Adrenal gland (tissue), 12 donors: ENCODE results near the gene ACAP3. TPM values are rescaled to one million over a fixed set of nuclear protein-coding genes. Genes with fewer than 3 reads are reported as not detected.

ENCODE experiments used
- DNase-seq, 7 donors: peaks; one replicate each; pipeline ENCODE4 v3.0.0-alpha.2; 2019 to 2020
- H3K27ac ChIP-seq, 5 donors: fragments of 200-600 bp; sonication (generic) in 4 of 5; 1 replicate in 3 of 5; 2 replicates in 2 of 5; pipeline versions ENCODE4 v1.5.1 to v1.8.0; 2016 to 2020; ENCODE audit warnings: mild to moderate bottlenecking in 1 of 5
- H3K27me3 ChIP-seq: fragments of 200-600 bp; 2 replicates; pipeline ENCODE4 v1.8.0; 2021
- H3K36me3 ChIP-seq, 2 donors: fragments of 200-600 bp; replicated peaks in 1 of 2; 1 replicate in 1 of 2; 2 replicates in 1 of 2; pipeline versions ENCODE4 v1.5.1 to v1.8.0; 2018 to 2022
- H3K4me1 ChIP-seq, 2 donors: fragments of 200-600 bp; replicated peaks in 1 of 2; 1 replicate in 1 of 2; 2 replicates in 1 of 2; pipeline versions ENCODE4 v1.5.1 to v1.8.0; 2018 to 2021
- H3K4me3 ChIP-seq, 4 donors: fragments of 200-600 bp; sonication (generic) in 3 of 4; one replicate each; pipeline ENCODE4 v1.5.1; 2016 to 2018
- H3K9me3 ChIP-seq, 3 donors: fragments of 200-600 bp; sonication (generic) in 1 of 3; replicated peaks in 1 of 3; 1 replicate in 2 of 3; 2 replicates in 1 of 3; pipeline versions ENCODE4 v1.5.1 to v1.8.0; 2016 to 2021
- CTCF ChIP-seq, 6 experiments: fragments of 450-650 bp in 4 of 6; fragments of 200-600 bp in 2 of 6; sonication (generic) in 1 of 6; IDR thresholded peaks; 1 replicate in 5 of 6; 2 replicates in 1 of 6; pipeline versions ENCODE4 v1.5.1 to v1.8.0; 2016 to 2021; ENCODE audit warnings: antibody characterized with exemption in 6 of 6, mild to moderate bottlenecking in 2 of 6, moderate library complexity in 1 of 6
- POLR2A ChIP-seq, 2 donors: fragments of 450-650 bp; IDR thresholded peaks; one replicate each; pipeline ENCODE4 v1.6.1; 2017; ENCODE audit warnings: antibody characterized with exemption in 2 of 2, mild to moderate bottlenecking in 2 of 2, moderate library complexity in 1 of 2
- WGBS, 4 donors: extraction: QIAGEN DNeasy Blood & Tissue Kit in 2 of 4; methylation state at CpG; one replicate each; pipeline versions ENCODE4 v1.1.5 to v1.1.7; 2013 to 2017; 5-methylcytosine and 5-hydroxymethylcytosine counted together
- intact Hi-C, 2 donors: fragments of 100-400 bp; cut with DNase I; formaldehyde crosslinking; loops; one replicate each; pipeline versions ENCODE4 v1.14.1 to v1.15.0; 2022 to 2023
- polyA plus RNA-seq, 3 donors: library from polyadenylated mRNA; stranded (reverse); fragments of 200-250 nt in 2 of 3; fragments of 350-450 nt in 1 of 3; fragmentation: Illumina TruSeq in 1 of 3; extraction: RNeasy Lipid Tissue Mini Kit (QIAGEN cat#74804) in 1 of 3; gene quantifications; one replicate each; pipeline ENCODE4 v1.2.3, GENCODE V29; 2013 to 2014
- total RNA-seq, 9 donors: library from RNA; depleted of rRNA in 4 of 9; stranded (reverse); fragments of >200 nt in 4 of 9; fragments of 120-200 nt in 1 of 9; fragmentation: NEBNext Ultra II Directional in 1 of 9; extraction: Animal tissue kit (Norgen Biotek cat#: 25700) in 1 of 9; gene quantifications; one replicate each; pipeline versions ENCODE4 v1.1.0 to v1.2.4, GENCODE V29; 2013 to 2023
- donor health status: healthy with polysubstance abuse.
- donor health status: Bipolar disorder and iron deficiency.
- donor health status: DM: yes; HTN: yes; CAD: no.
- donor health status: DM: no; HTN: no; CAD: no.
- donor health status: DM: no; HTN: no; CAD: no.
- donor health status: DM: yes; HTN: yes; CAD: no.

The ACAP3 gene
- total and polyA plus RNA-seq, 12 donors = 5.0 to 385 (median 40.8) TPM

- WGBS, 4 donors = 64 to 74% (median 71%) methylated on average over 5 to 14 of the region's 14 CpGs
- Histone ChIP-seq H3K4me3 (no peak overlapping the region), H3K4me1 (peaks cover 20 to 45% of the 10 kb centered on the region in 2 donors), H3K36me3 (peaks cover 0 to 26% of the 10 kb centered on the region in 2 donors), H3K27ac (no peak overlapping the region), H3K27me3 (no peaks in the 10 kb centered on the region), H3K9me3 (no peaks in the 10 kb centered on the region)
- intact Hi-C loops = no loop called here
- TF ChIP-seq CTCF (IDR thresholded peaks at IDR 0.05) = no peak
- no peak for TF ChIP-seq POLR2A (IDR thresholded peaks at IDR 0.05)
- no peak for DNase-seq
These were observed 14.7 kb upstream of the ACAP3 start for GRCh38 chr1:1322418-1322817.

- intact Hi-C loops = no loop called here
- TF ChIP-seq CTCF (IDR thresholded peaks at IDR 0.05) = no peak
- no peak for TF ChIP-seq POLR2A (IDR thresholded peaks at IDR 0.05)
- H3K4me3 ChIP-seq = no peak overlapping the region
- no peaks in the 10 kb centered on the region for H3K27me3 ChIP-seq
- no peaks in the 10 kb centered on the region for H3K9me3 ChIP-seq
- peaks cover 0 to 21% of the 10 kb centered on the region in 2 donors for H3K36me3 ChIP-seq
- peaks cover 20 to 45% of the 10 kb centered on the region in 2 donors for H3K4me1 ChIP-seq
- DNase-seq = no peak
- WGBS, 4 donors = 85 to 89% (median 88%) methylated on average over 6 to 8 of the region's 8 CpGs; no CpG with 5 or more reads in 1 of the 4 donors
- no peak overlapping the region for H3K27ac ChIP-seq
These were observed 13.7 kb upstream of the ACAP3 start for GRCh38 chr1:1321477-1321876.

GRCh38 chr1:1320666-1321448, 13.1 kb upstream of the ACAP3 start:
- Histone ChIP-seq H3K36me3 (peaks cover 0 to 27% of the 10 kb centered on the region in 2 donors), H3K4me3 (no peak overlapping the region), H3K9me3 (no peaks in the 10 kb centered on the region), H3K4me1 (peaks cover 20 to 38% of the 10 kb centered on the region in 2 donors), H3K27me3 (no peaks in the 10 kb centered on the region), H3K27ac (peak overlapping the region in 1 of 5 donors; percentile 12)
- no peak for DNase-seq
- no peak for TF ChIP-seq POLR2A (IDR thresholded peaks at IDR 0.05)
- no peak for TF ChIP-seq CTCF (IDR thresholded peaks at IDR 0.05)
- intact Hi-C loops = no loop called here
- 59 to 79% (median 68%) methylated on average over 10 to 23 of the region's 23 CpGs for WGBS, 4 donors

- Histone ChIP-seq H3K4me3 (no peak overlapping the region), H3K27me3 (no peaks in the 10 kb centered on the region), H3K36me3 (peaks cover 0 to 34% of the 10 kb centered on the region in 2 donors), H3K27ac (no peak overlapping the region), H3K9me3 (no peaks in the 10 kb centered on the region), H3K4me1 (peaks cover 14 to 30% of the 10 kb centered on the region in 2 donors)
- 91 to 95% (median 92%) methylated on average over 11 to 13 of the region's 13 CpGs for WGBS, 4 donors
- TF ChIP-seq POLR2A (IDR thresholded peaks at IDR 0.05) (no peak), CTCF (IDR thresholded peaks at IDR 0.05) (no peak)
- intact Hi-C loops = no loop called here
- no peak for DNase-seq
These were observed 11.9 kb upstream of the ACAP3 start for GRCh38 chr1:1319646-1319941.
